ENCODE results near the gene SP100. TPM values are rescaled to one million over a fixed set of nuclear protein-coding genes. Genes with fewer than 3 reads are reported as not detected.

The SP100 gene
- polyA plus RNA-seq, 1 donor (not counting 4 experiments of a cell fraction or from before 2014, with no cell fraction given), result 136 TPM

DNA sequence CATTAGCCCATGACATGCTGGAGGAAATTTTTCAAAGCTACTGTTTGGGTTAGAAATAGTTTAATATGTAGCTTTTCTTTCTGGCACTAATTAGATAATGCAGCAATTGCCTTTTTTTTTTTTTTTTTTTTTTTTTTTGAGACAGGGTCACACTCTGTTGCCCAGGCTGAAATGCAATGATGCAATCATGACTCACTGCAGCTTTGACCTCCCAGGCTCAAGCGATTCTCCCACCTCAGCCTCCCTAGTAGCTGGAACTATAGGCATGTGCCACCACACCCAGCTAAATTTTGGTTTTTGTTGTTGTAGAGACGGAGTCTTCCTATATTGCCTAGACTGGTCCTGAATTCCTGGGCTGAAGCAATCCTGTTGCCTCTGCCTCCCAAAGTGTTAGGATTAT is 136.2 kb downstream of the SP100 start:
- Histone ChIP-seq H3K9me1 (ENCODE audit: control insufficient read depth, extremely low read depth, insufficient read depth, low read length) (no peaks in the 10 kb centered on the region), H3K4me3 (ENCODE audit: control insufficient read depth in 2 of 3, extremely low read depth in 1 of 3, insufficient read depth in 2 of 3, low read depth in 1 of 3, low read length in 3 of 3) (no peak overlapping the region), H3K9me3 (ENCODE audit: control insufficient read depth, low read depth, low read length) (no peaks in the 10 kb centered on the region), H3K27ac (ENCODE audit: control insufficient read depth, insufficient read depth, low read length) (no peak overlapping the region), H2AFZ (ENCODE audit: control insufficient read depth, low read length) (no peak overlapping the region), H3K36me3 (ENCODE audit: control insufficient read depth in 2 of 2, extremely low read depth in 1 of 2, insufficient read depth in 2 of 2, low read length in 2 of 2) (no peaks in the 10 kb centered on the region), H3K4me2 (ENCODE audit: control insufficient read depth, extremely low read depth, insufficient read depth, low read depth, low read length) (no peak overlapping the region), H3K4me1 (ENCODE audit: control insufficient read depth, extremely low read depth, insufficient read depth, low read length) (no peaks in the 10 kb centered on the region), H3K9ac (ENCODE audit: control insufficient read depth, extremely low read depth, insufficient read depth, low read length) (no peak overlapping the region), H4K20me1 (ENCODE audit: control insufficient read depth, extremely low read depth, insufficient read depth, low read length) (no peaks in the 10 kb centered on the region), H3K79me2 (ENCODE audit: control insufficient read depth, insufficient read depth, low read length) (no peaks in the 10 kb centered on the region), H3K27me3 (ENCODE audit: control insufficient read depth, extremely low read depth, insufficient read depth, low read length) (no peaks in the 10 kb centered on the region)
- DNase-seq (ENCODE audit: low read depth, low spot score) (no peak), FAIRE-seq (no peak)
- TF ChIP-seq, protein P1, sequence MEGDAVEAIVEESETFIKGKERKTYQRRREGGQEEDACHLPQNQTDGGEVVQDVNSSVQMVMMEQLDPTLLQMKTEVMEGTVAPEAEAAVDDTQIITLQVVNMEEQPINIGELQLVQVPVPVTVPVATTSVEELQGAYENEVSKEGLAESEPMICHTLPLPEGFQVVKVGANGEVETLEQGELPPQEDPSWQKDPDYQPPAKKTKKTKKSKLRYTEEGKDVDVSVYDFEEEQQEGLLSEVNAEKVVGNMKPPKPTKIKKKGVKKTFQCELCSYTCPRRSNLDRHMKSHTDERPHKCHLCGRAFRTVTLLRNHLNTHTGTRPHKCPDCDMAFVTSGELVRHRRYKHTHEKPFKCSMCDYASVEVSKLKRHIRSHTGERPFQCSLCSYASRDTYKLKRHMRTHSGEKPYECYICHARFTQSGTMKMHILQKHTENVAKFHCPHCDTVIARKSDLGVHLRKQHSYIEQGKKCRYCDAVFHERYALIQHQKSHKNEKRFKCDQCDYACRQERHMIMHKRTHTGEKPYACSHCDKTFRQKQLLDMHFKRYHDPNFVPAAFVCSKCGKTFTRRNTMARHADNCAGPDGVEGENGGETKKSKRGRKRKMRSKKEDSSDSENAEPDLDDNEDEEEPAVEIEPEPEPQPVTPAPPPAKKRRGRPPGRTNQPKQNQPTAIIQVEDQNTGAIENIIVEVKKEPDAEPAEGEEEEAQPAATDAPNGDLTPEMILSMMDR (optimal IDR thresholded peaks at IDR 0.05 in 1 of 3, IDR thresholded peaks at IDR 0.05 in 1 of 3, conservative IDR thresholded peaks at IDR 0.05 in 1 of 3; ENCODE audit: extremely low read depth in 1 of 3, insufficient read depth in 2 of 3, low read length in 3 of 3), result no peak
- no peak for TF ChIP-seq EZH2 (IDR thresholded peaks at IDR 0.05; ENCODE audit: low read length)
- dilution Hi-C loops (cut with MboI; ENCODE audit: extremely low pct_ligation_motif_present, low sequenced_read_pairs), result no loop called here

DNA sequence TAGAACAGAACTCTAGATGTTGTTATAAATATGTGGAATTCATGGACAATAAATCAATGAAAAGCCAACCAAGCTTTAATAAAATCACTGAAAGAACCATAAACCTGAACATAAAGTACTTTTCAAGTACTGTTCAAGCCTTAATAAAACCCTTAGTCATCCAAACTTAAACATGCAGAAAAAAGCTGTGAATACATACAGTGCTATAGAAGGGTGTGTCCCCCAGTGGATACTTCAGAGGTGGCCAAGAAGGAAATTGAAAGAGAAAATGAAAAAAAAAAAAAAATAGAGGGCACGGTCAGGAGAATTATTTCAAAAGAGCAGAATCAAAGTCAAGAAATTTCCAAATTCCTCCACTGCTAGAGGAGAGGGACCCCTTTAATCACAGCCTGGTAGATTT is 141.1 kb downstream of the SP100 start:
- Histone ChIP-seq H3K9me3 (ENCODE audit: control insufficient read depth, low read depth, low read length) (no peaks in the 10 kb centered on the region), H3K4me2 (ENCODE audit: control insufficient read depth, extremely low read depth, insufficient read depth, low read depth, low read length) (no peak overlapping the region), H3K9me1 (ENCODE audit: control insufficient read depth, extremely low read depth, insufficient read depth, low read length) (no peaks in the 10 kb centered on the region), H3K36me3 (ENCODE audit: control insufficient read depth in 2 of 2, extremely low read depth in 1 of 2, insufficient read depth in 2 of 2, low read length in 2 of 2) (no peaks in the 10 kb centered on the region), H3K27ac (ENCODE audit: control insufficient read depth, insufficient read depth, low read length) (no peak overlapping the region), H3K9ac (ENCODE audit: control insufficient read depth, extremely low read depth, insufficient read depth, low read length) (no peak overlapping the region), H4K20me1 (ENCODE audit: control insufficient read depth, extremely low read depth, insufficient read depth, low read length) (no peaks in the 10 kb centered on the region), H3K4me3 (ENCODE audit: control insufficient read depth in 2 of 3, extremely low read depth in 1 of 3, insufficient read depth in 2 of 3, low read depth in 1 of 3, low read length in 3 of 3) (no peak overlapping the region), H3K4me1 (ENCODE audit: control insufficient read depth, extremely low read depth, insufficient read depth, low read length) (no peaks in the 10 kb centered on the region), H2AFZ (ENCODE audit: control insufficient read depth, low read length) (no peak overlapping the region), H3K79me2 (ENCODE audit: control insufficient read depth, insufficient read depth, low read length) (no peaks in the 10 kb centered on the region), H3K27me3 (ENCODE audit: control insufficient read depth, extremely low read depth, insufficient read depth, low read length) (no peaks in the 10 kb centered on the region)
- DNase-seq (ENCODE audit: low read depth, low spot score) (no peak), FAIRE-seq (no peak)
- TF ChIP-seq EZH2 (IDR thresholded peaks at IDR 0.05; ENCODE audit: low read length), result no peak
- TF ChIP-seq, protein P1 (optimal IDR thresholded peaks at IDR 0.05 in 1 of 3, IDR thresholded peaks at IDR 0.05 in 1 of 3, conservative IDR thresholded peaks at IDR 0.05 in 1 of 3; ENCODE audit: extremely low read depth in 1 of 3, insufficient read depth in 2 of 3, low read length in 3 of 3), result no peak
- dilution Hi-C loops (cut with MboI; ENCODE audit: extremely low pct_ligation_motif_present, low sequenced_read_pairs), result no loop called here
